Measurements from ENCODE around the gene ZMAT5.

DNA sequence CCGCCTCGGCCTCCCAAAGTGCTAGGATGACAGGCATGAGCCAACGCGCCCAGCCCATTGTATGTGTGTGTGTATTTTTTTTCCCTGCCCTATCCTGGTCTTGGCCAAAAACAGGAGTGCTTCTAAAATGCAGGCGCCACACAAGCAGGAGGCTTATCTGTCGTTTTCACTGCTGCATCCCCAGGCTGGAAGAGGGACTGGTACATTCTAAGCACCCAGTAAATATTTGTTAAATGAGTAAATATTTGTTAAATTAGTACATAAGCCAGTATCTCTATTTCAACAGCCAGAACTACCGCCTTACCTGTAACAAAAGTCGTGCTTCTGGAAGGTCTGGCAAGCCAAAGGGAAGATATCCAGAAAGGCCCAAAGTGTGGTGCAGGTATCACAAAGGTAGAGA lies 46.3 kb upstream of the ZMAT5 start:
- TF ChIP-seq, protein P1, sequence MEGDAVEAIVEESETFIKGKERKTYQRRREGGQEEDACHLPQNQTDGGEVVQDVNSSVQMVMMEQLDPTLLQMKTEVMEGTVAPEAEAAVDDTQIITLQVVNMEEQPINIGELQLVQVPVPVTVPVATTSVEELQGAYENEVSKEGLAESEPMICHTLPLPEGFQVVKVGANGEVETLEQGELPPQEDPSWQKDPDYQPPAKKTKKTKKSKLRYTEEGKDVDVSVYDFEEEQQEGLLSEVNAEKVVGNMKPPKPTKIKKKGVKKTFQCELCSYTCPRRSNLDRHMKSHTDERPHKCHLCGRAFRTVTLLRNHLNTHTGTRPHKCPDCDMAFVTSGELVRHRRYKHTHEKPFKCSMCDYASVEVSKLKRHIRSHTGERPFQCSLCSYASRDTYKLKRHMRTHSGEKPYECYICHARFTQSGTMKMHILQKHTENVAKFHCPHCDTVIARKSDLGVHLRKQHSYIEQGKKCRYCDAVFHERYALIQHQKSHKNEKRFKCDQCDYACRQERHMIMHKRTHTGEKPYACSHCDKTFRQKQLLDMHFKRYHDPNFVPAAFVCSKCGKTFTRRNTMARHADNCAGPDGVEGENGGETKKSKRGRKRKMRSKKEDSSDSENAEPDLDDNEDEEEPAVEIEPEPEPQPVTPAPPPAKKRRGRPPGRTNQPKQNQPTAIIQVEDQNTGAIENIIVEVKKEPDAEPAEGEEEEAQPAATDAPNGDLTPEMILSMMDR (IDR thresholded peaks at IDR 0.05; ENCODE audit: low read length), result no peak
- TF ChIP-seq EZH2 (optimal IDR thresholded peaks at IDR 0.05; ENCODE audit: low read depth, low read length), result no peak
- TF ChIP-seq EZH2phosphoT487 (IDR thresholded peaks at IDR 0.05; ENCODE audit: low read length), result no peak

Measured in MM.1S (cell line).